Measurements from ENCODE around the gene PDCL3.

PDCL3 gene

DNA sequence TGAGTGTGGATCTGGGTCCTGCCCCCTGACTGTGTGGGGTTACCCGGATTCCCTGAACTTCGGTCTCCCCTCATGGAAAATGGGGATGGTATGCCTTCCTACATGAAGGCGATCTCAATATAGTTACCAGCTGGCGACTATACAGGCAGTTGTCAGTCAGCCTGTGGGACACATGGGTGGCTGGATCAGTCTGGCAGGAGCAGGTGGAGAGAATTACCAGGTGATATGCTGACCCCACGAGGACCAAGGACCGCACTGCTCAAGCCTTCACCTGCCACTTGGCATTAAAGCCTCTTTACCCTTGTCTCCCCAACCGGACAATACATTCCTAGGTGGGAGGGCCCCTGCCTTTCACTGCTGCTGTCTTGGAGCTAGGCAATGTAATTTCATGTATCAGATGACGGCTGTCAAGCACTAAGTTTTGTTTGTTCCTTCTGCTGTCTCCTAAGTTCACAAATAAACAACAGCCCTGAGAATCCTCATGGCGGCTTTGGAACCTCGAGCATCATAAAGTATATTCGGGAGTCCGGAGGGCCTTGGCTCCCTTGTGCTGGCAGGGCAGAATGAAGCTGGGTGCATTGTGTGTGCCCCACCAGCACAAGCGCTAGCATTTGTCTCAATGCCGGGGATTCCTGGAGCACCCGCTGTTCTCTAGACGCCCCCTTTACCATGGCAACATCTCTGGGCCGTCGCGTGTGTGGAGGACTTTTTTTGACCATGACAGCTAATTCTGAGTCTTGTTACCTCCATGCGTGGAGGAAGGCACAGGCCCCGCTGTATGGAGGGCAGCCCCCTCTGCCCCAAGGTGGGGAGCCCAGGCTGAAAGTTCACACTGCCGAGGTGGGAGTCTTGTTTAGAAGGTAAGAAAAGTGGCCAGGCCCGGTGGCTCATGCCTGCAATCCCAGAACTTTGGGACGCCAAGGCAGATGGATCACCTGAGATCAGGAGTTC lies 48.6 kb downstream of the PDCL3 start:
- no peak for DNase-seq (ENCODE audit: low read depth in 1 of 2, low spot score in 1 of 2)

DNA sequence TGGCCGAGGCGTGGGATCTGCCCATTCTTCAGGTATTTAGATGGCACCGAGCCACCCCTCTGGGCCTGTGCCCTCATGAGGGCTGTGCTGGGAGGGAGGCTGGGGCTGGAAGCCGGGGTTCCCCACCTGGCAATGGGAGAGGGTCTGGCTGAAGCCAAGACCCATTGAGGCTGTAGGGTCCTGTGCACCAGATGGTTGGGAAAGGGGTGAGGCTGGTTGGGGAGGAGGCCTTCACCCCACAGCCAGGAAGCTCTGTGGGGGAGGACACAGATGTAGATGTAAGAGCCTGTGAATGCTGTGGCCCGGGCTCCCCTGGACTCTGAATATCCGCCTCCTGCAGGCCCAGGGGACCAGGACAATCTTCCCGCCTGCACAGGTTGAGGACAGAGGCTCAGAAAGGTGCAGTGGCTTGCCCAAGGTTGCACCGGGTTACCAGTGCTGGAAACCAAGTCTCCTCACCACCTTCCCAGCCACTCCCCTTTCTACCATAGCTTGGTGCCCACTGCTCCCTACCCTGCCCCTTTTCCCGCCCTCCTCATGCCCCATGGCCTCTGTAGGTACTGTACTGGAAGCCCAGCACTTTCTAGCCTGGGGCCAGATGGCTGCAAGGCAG lies 49.7 kb downstream of the PDCL3 start:
- no peak for DNase-seq (ENCODE audit: low read depth in 1 of 2, low spot score in 1 of 2)

DNA sequence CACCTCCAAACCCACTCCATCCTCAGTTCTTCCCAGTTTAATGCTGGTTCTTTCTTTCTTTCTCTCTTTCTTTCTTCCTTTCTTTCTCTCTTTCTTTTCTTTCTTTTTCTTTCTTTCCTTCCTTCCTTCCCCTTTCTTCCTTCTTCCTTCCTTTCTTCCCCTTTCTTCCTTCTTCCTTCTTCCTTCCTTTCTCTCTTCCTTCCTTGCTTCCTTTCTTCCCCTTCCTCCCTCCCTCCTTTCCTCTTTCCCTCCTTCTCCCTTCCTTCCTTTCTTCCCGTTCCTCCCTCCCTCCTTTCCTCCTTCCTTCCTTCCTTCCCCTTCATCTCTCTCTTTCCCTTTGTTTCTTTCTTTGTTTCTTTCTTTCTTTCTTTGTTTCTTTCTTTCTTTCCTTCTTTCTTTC lies 50.9 kb downstream of the PDCL3 start:
- no peak for DNase-seq (ENCODE audit: low read depth in 1 of 2, low spot score in 1 of 2)

DNA sequence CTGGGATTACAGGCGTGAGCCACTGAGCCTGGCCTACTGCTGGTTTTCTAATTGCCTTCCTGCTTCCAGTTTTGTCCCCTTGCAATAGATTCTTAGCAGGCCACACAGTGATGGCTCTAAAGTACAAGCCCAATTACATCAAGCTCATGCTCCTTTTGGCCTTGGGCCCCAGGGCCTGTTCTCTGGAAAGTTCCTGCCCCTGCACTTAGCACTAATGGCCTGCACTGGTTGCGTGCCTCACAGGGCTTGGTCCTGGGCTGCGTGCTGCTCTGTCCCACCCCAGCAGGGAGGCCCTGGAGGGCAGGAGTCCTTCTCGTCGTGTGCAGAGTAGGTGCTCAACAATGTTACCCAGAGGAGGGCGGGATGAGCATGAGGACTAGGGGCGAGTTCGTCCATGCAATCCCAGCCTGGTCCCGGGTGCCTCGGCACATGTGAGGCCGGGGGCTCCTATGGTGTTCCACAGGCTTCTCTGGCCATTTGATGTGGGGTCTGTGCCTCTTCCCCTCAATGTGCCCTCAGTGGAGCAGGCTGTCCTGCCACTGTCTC lies 51.7 kb downstream of the PDCL3 start:
- DNase-seq (ENCODE audit: low read depth in 1 of 2, low spot score in 1 of 2) = no peak

DNA sequence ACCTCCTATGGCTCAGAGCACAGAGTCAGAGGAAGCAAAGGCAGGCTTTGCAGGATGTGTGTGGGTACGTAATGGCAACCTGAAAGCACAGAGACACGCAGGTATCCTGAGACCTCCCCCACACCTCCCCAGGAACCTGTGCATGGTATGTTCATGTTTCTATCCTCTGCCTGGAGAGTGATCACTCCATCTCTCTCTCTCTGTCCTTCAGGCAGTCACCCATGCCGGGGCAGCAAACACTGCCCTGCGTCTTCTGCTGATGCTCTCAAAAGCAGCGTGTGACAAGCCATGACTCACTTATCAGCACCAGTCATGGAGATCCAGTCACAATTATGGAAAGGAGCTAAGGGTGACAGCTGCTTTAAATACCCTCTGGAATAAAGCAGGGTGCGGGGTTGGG lies 52.7 kb downstream of the PDCL3 start:
- DNase-seq (ENCODE audit: low read depth in 1 of 2, low spot score in 1 of 2) = no peak

DNA sequence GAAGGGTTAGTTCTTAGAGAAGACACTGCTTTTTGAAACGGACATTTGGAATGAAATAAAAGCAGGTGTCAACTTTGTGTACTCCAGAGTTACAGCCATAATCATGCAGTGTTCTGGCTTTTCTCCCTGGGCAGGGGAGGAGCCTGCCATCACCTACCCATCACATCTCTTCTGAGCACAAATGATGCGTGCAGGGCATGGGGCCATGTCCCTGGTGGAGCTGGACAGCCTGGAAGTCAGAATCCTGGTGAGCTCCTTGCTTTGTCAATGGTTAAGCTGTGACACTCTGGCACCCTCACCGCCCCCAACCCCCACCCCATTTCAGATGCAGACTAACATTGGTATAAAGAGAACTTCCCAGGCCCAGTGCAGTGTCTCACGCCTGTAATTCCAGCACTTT lies 53.1 kb downstream of the PDCL3 start:
- DNase-seq (ENCODE audit: low read depth in 1 of 2, low spot score in 1 of 2) = no peak

DNA sequence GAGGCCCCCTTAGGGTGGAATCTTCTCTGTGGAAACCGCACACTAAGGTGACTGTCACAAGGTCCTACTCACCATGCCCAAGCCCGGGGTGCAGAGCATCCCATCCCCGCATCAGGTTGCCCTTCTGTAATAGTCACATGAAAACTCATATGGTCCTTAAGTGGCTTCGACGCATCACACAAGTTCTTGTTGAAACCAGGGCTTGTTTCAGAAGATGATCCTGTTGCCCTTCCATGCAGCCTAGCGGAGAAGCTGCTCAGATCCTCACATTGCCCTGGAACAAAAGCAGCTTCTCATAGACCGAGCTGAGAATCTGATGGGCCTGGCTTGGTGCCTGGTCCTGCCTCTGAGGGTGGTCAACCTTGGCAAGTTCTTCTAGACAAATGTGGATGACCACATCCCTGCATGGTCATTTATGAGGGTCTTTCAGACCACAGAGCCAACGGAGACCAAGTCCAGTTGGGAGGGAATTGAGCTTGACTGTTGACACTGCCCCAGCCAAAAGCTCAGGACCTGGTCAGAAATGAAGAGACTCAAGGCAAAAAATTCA lies 54.1 kb downstream of the PDCL3 start:
- DNase-seq (ENCODE audit: low read depth in 1 of 2, low spot score in 1 of 2) = no peak

DNA sequence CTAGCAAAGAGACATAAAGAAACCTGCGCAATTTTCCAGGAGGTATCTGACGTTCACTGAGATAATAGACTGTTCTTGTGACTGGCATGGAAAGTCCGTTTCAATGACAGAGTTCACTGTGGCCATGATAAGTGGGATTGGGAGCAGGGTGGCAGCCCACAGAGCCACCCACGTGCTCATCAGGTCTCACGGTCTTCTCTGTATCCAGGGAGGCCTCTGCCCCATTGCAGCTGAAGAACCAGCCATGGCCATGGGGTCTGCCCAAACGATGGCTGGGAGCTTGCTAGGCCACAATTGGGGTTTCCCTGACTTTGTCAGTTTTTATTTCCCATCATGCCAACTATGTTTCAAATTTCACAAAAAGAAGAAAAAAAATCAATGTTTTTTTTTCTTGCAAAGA lies 57.2 kb downstream of the PDCL3 start:
- no peak for DNase-seq (ENCODE audit: low read depth in 1 of 2, low spot score in 1 of 2)

DNA sequence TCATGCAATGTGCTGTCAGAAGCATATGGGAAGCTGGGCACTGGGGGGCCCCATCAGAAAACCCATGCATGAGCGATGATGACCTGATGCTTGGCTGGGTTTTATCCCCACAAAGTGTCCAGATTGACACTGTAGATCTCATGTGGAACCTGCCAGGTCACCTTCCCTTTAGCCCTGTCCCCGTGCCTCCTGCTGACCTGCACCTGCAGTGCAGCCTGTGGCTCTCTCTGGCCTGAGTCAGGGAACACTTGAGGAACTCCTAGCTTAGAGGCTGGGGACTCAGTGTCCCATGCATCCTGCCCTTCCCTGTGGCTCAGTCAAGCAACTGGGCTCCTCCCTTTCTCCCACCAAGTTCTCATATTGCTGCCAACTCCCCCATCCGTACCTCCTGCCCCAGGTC lies 57.7 kb downstream of the PDCL3 start:
- no peak for DNase-seq (ENCODE audit: low read depth in 1 of 2, low spot score in 1 of 2)

DNA sequence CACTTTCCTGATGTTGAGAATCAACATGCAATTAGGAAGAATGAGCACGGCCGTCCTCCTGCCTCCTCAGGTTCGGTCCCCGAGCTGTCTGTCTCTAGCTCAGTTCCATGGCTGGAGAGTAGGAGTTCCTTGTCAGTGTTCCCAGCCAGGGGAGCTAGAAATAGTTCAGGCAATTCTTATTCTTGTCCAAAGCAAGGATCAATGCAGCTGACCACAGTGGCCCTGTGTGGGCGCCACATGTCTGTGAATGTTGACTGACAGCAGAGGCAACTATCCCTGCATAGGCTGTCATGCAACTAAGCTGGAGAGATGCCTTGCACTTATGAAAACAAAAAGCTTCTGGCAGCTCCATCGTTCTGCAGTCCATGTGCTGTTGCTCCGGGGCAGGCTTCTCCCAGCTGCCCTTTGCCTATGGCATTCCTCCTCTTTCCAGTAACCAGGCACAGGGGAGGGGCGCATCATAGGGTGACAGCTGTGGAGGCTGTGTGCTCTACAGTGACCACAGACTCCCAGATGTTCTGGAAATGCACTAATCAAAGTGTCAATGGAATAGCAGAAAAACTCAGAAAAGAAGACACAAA lies 58.7 kb downstream of the PDCL3 start:
- DNase-seq (ENCODE audit: low read depth in 1 of 2, low spot score in 1 of 2) = no peak

DNA sequence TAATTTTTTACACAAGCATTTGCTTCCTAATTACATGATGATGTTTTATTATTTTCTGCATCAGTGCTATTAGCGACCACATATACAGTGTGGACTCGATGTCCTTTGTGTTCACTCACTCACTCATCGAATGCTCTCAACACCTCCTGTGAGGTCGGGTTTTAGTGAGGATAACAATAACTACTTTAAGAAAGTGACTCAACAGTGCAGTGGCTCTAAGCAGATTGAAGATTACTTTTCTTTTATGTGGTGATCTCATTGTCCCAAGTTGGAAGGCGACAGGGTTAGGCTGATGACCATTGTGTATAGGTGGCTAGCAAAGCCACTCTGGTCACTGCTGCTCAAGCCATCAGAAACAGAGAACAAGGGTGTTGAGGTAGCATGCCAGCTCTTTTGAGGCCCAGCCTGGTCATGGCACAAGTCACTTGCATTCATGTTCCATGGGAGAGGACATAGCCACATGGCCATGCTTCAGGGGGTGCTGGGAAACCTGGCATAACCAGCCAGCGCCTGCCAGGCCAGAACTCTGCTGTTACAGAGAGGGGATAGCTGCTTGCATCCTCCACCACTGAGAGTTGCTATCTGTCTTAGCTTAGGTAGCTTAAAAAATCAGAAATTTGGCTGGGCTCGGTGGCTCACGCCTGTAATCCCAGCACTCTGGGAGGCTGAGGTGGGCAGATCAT lies 60.4 kb downstream of the PDCL3 start:
- no peak for DNase-seq (ENCODE audit: low read depth in 1 of 2, low spot score in 1 of 2)

DNA sequence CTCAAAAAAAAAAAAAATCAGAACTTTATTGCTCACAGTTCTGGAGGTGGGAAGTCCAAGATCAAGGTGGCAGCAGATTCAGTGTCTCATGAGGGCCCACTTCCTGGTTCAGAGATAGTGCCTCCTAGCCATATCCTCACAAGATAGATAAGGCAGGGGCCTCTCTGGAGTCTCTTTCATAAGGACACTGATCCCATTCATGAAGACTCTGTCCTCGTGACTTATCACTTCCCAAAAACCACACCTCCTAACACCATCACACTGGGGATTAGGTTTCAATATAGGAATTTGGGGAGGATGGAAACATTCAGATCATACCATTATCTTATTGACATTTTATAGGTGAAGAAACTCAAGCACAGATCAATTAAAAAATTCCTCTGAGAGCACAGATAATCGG lies 61.1 kb downstream of the PDCL3 start:
- DNase-seq (ENCODE audit: low read depth in 1 of 2, low spot score in 1 of 2) = no peak

DNA sequence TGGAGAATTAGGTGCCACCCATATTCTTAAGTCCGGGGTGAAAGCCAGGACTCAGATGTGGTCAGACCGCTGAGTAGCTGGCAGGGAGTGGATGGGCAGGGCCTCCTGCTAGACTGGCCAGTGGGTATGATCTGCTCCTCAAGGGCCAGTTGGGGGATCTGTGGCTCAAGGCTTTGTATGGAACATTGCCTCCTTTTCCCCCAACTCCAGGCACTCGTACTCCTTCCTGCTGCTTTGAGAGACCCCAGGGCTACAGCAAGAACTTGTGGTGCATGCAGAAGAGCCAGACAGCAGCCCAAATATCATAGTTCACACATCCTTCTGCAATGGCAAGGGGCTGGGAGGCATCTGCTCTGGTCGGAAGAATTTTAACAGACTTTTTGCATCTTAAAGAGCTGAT lies 61.7 kb downstream of the PDCL3 start:
- no peak for DNase-seq (ENCODE audit: low read depth in 1 of 2, low spot score in 1 of 2)

DNA sequence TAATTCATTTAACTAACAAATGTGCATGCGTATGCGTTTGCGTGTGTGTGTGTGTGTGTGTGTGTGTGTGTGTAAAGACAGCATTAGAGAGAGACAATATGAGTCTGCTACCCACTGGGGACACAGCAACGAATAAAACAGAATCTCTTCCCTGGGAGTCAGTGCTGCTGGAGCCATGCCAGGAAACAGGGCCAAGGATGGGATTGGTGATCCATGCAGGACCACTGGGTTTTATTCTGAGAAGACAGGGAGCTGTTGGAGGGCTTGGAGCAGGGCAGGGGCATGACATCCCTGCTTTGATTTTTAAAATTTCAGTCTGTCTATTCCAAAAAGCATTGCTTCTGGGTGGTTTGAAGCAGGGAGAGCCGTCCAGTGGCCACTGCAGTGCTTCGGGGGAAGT lies 62.9 kb downstream of the PDCL3 start:
- no peak for DNase-seq (ENCODE audit: low read depth in 1 of 2, low spot score in 1 of 2)

All from activated T-helper 1 cell treated with anti-CD3 and anti-CD28 coated beads, Interleukin-2, amount 50 U/mL, for 16 hours (primary cell).